Panc1 (cell line): ENCODE data around the gene PSRC1. TPM values are rescaled to one million over a fixed set of nuclear protein-coding genes. Genes with fewer than 3 reads are reported as not detected.

Source experiments
- ATAC-seq: fragments of 200-7000 bp; cut with Tn5 transposase; 2 replicates; pipeline ENCODE4 v1.9.1; 2020; ENCODE audit warnings: mild to moderate bottlenecking, moderate library complexity
- BruUV-seq: library from RNA; stranded (reverse); fragments of 400-500 nt; replicated peaks from 2 replicates; lab custom pipeline; 2021; lab: Mats Ljungman, UMichigan
- CTCF ChIA-PET: fragments of 300-600 bp; sonication (Branson Sonifier 250); formaldehyde crosslinking; loops from one replicate; lab custom pipeline; 2022; ENCODE audit warnings: antibody characterized with exemption; lab: Charles Lee
- POLR2A ChIA-PET: fragments of 300-600 bp; sonication (Branson Sonifier 250); formaldehyde crosslinking; loops from one replicate; lab custom pipeline; 2022; ENCODE audit warnings: antibody characterized with exemption; lab: Charles Lee
- DNase-seq: peaks from one replicate; pipeline ENCODE4 v3.0.0-alpha.2; 2010; ENCODE audit warnings: low read depth, low spot score
- H3K27ac ChIP-seq: 2 replicates; pipeline ENCODE4 v1.5.1; 2011; ENCODE audit warnings: mild to moderate bottlenecking, low read length, inconsistent platforms
- H3K27me3 ChIP-seq: fragments of 200-500 bp; sonication (Bioruptor generic); 2 replicates; pipeline ENCODE4 v1.6.0; 2014; ENCODE audit warnings: low read length, inconsistent platforms; ENCODE audit not compliant: control insufficient read depth, insufficient read depth
- H3K36me3 ChIP-seq: fragments of 200-500 bp; sonication (Bioruptor generic); 2 replicates; pipeline ENCODE4 v1.5.1; 2014; ENCODE audit warnings: inconsistent platforms, mild to moderate bottlenecking, low read length, moderate library complexity; ENCODE audit not compliant: control insufficient read depth, insufficient read depth
- H3K4me1 ChIP-seq: 2 replicates; pipeline ENCODE4 v1.5.1; 2011; ENCODE audit warnings: inconsistent platforms, mild to moderate bottlenecking, low read length, moderate library complexity; ENCODE audit not compliant: control insufficient read depth, insufficient read depth
- H3K4me3 ChIP-seq, 2 experiments: 2 replicates each; pipeline ENCODE4 v1.5.1; 2011 to 2012; ENCODE audit warnings: low read depth in 2 of 2, low read length in 2 of 2, mild to moderate bottlenecking in 2 of 2, inconsistent platforms in 1 of 2, moderate library complexity in 1 of 2
- H3K9me3 ChIP-seq: fragments of 200-500 bp; sonication (Bioruptor generic); 2 replicates; pipeline ENCODE4 v1.5.1; 2014; ENCODE audit warnings: low read depth, mild to moderate bottlenecking, inconsistent platforms, low read length, moderate library complexity; ENCODE audit not compliant: control insufficient read depth, insufficient read depth
- POLR2AphosphoS5 ChIP-seq: IDR thresholded peaks from 2 replicates; pipeline ENCODE4 v1.6.1; 2012; ENCODE audit warnings: mild to moderate bottlenecking, low read depth, low read length, moderate library complexity
- SIN3A ChIP-seq: IDR thresholded peaks from 2 replicates; pipeline ENCODE4 v1.6.1; 2012; ENCODE audit warnings: low read depth, mild to moderate bottlenecking, low read length, moderate library complexity, borderline replicate concordance; ENCODE audit not compliant: insufficient read depth
- TCF7L2 ChIP-seq: IDR thresholded peaks from 2 replicates; pipeline ENCODE4 v1.6.1; 2011; ENCODE audit warnings: mild to moderate bottlenecking, low read depth, low read length, inconsistent platforms
- in situ Hi-C: cut with HindIII; loops from 2 replicates; pipeline ENCODE4 v1.10.0; 2016; ENCODE audit warnings: low sequenced_read_pairs, low pct_unique_long_range_greater_than_20kb
- intact Hi-C: fragments of 100-400 bp; cut with micrococcal nuclease; formaldehyde crosslinking; loops from one replicate; pipeline ENCODE4 v1.10.0; 2022; ENCODE audit not compliant: unreplicated experiment
- total RNA-seq: library from RNA; stranded (reverse); gene quantifications from one replicate; pipeline ENCODE4 v1.2.1, GENCODE V29; 2021; ENCODE audit not compliant: unreplicated experiment
- TF ChIP-seq, protein P1 (sequence below), 2 experiments: IDR thresholded peaks; 2 replicates each; pipeline ENCODE4 v1.6.1; 2011 to 2012; ENCODE audit warnings: low read depth in 2 of 2, control low read depth in 1 of 2, low read length in 1 of 2, mild to moderate bottlenecking in 1 of 2, moderate library complexity in 1 of 2; ENCODE audit not compliant: insufficient read depth in 1 of 2
- TF ChIP-seq, protein P2 (sequence below): fragments of 450-650 bp; IDR thresholded peaks from 2 replicates; pipeline ENCODE4 v1.5.1; 2017; ENCODE audit warnings: mild to moderate bottlenecking

PSRC1 gene
- total RNA-seq, 1 experiment from 2014 or later: 40.6 TPM

DNA sequence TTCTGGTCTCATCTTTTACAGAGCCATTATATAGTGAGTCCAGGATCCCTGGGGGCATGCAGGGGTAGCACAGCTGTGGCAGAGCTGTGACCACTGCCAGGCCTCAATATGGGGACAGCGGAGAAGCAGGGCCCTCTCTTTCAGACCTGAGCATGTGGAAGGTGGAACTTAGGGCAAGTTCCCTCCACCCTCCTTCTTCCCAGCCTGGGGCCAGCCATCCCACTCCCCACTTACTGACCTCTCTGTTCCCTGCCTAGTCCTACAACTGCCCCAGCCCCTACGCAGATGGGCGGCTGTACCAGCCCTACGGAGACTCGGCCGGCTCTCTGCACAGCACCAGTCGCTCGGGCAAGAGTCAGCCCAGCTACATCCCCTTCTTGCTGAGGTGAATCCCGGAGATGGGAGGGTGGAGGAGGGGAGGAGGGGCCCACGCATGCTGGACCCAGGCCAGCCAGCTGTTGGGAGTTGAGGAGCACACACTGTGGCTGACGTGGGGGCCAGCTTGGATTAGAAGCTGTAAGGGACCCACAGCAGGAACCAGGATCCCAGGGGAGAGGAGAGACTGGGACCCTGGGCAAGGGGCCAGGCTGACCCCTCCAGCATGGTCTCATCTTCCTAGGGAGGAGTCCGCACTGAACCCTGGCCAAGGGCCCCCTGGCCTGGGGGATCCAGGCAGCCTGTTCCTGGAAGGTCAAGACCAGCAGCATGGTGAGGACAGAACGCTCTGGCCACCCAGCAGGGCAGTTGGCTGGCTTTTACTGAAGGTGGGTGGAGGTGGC is 10.7 kb downstream of the PSRC1 start:
- BruUV-seq: no TSS peak
- Histone ChIP-seq H3K9me3 (no peaks in the 10 kb centered on the region), H3K36me3 (no peaks in the 10 kb centered on the region), H3K27ac (no peak overlapping the region), H3K27me3 (no peaks in the 10 kb centered on the region), H3K4me1 (peaks cover 22% of the 10 kb centered on the region), H3K4me3 (no peak overlapping the region)
- no peak for DNase-seq
- intact Hi-C loops (no loop called here), in situ Hi-C loops (no loop called here)
- ChIA-PET CTCF (no interaction called here), POLR2A (no interaction called here)
- TF ChIP-seq POLR2AphosphoS5: no peak
- TF ChIP-seq, protein P1, sequence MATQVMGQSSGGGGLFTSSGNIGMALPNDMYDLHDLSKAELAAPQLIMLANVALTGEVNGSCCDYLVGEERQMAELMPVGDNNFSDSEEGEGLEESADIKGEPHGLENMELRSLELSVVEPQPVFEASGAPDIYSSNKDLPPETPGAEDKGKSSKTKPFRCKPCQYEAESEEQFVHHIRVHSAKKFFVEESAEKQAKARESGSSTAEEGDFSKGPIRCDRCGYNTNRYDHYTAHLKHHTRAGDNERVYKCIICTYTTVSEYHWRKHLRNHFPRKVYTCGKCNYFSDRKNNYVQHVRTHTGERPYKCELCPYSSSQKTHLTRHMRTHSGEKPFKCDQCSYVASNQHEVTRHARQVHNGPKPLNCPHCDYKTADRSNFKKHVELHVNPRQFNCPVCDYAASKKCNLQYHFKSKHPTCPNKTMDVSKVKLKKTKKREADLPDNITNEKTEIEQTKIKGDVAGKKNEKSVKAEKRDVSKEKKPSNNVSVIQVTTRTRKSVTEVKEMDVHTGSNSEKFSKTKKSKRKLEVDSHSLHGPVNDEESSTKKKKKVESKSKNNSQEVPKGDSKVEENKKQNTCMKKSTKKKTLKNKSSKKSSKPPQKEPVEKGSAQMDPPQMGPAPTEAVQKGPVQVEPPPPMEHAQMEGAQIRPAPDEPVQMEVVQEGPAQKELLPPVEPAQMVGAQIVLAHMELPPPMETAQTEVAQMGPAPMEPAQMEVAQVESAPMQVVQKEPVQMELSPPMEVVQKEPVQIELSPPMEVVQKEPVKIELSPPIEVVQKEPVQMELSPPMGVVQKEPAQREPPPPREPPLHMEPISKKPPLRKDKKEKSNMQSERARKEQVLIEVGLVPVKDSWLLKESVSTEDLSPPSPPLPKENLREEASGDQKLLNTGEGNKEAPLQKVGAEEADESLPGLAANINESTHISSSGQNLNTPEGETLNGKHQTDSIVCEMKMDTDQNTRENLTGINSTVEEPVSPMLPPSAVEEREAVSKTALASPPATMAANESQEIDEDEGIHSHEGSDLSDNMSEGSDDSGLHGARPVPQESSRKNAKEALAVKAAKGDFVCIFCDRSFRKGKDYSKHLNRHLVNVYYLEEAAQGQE (IDR thresholded peaks at IDR 0.05; ENCODE audit: insufficient read depth in 1 of 2, low read depth in 2 of 2, low read length in 1 of 2): no peak
- no peak for TF ChIP-seq SIN3A
- TF ChIP-seq, protein P2, sequence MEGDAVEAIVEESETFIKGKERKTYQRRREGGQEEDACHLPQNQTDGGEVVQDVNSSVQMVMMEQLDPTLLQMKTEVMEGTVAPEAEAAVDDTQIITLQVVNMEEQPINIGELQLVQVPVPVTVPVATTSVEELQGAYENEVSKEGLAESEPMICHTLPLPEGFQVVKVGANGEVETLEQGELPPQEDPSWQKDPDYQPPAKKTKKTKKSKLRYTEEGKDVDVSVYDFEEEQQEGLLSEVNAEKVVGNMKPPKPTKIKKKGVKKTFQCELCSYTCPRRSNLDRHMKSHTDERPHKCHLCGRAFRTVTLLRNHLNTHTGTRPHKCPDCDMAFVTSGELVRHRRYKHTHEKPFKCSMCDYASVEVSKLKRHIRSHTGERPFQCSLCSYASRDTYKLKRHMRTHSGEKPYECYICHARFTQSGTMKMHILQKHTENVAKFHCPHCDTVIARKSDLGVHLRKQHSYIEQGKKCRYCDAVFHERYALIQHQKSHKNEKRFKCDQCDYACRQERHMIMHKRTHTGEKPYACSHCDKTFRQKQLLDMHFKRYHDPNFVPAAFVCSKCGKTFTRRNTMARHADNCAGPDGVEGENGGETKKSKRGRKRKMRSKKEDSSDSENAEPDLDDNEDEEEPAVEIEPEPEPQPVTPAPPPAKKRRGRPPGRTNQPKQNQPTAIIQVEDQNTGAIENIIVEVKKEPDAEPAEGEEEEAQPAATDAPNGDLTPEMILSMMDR: no peak
- TF ChIP-seq TCF7L2: no peak
- ATAC-seq: no peak

GRCh38 chr1:109271458-109271857 is 11.5 kb downstream of the PSRC1 start:
- H3K9me3 ChIP-seq: no peaks in the 10 kb centered on the region
- ATAC-seq: no peak
- intact Hi-C loops: no loop called here
- H3K36me3 ChIP-seq: no peaks in the 10 kb centered on the region
- H3K27ac ChIP-seq: no peak overlapping the region
- ChIA-PET CTCF (interaction anchor here (0.5 kb wide), 1 partner anchor 15 kb away, joined by 4 read pairs; no protein-coding TSS in a partner anchor), POLR2A (no interaction called here)
- TF ChIP-seq TCF7L2 (no peak), POLR2AphosphoS5 (no peak), SIN3A (no peak)
- TF ChIP-seq, protein P1 (IDR thresholded peaks at IDR 0.05; ENCODE audit: insufficient read depth in 1 of 2, low read depth in 2 of 2, low read length in 1 of 2): no peak
- TF ChIP-seq, protein P2: no peak
- no peak for DNase-seq
- in situ Hi-C loops: no loop called here
- H3K4me3 ChIP-seq: no peak overlapping the region
- peaks cover 22% of the 10 kb centered on the region for H3K4me1 ChIP-seq
- BruUV-seq: no TSS peak
- no peaks in the 10 kb centered on the region for H3K27me3 ChIP-seq
